HuH-7.5 (cell line): ENCODE results near the gene NOS1AP.

ENCODE experiments used
- DNase-seq: peaks from one replicate; pipeline ENCODE4 v3.0.0; 2011; ENCODE audit warnings: low spot score

Gene NOS1AP

DNA sequence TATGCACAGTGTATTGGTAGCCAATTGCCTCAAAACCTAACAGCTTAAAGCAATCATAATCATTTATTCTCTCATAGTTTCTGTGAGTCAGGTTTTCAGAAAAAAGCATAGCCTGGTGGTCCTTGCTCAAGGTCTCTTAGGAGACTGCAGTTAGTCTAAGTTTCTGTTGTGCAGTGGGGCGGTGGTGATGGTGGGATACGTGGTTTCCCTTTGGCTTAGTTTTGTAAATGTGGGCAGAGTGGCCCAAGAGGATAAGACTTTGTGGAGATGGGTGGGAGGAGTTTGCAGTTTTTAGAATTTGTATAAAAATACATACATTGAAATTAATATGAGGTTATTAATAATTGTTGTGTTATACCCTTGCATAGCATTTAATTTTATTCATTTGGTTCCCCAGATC, 68.6 kb downstream of the NOS1AP start:
- DNase-seq, result no peak

GRCh38 chr1:162138599-162139181, 69.2 kb downstream of the NOS1AP start:
- no peak for DNase-seq

- DNase-seq, result no peak
Observed at GRCh38 chr1:162139211-162139610, 69.7 kb downstream of the NOS1AP start.

- no peak for DNase-seq
Observed at GRCh38 chr1:162141281-162142054, 72.0 kb downstream of the NOS1AP start.

DNA sequence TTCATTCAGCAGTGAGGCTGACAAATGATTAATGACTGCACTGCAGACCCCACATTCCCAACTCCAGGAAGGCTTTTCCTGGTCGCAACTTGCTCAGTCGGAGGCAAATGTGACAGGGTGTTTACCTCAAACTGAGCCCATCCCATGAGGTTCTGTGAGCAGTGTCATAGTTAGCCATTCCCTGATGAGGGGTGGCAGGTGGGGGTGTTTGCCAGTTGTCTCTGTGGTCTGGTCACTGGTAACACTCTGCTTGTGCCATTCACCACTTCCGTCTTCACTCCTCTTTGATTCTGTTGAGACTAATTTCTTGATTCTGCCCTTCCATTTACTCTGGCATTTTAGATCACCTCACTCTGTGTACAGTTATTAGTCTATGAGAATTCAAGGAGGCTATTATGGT, 73.5 kb downstream of the NOS1AP start:
- DNase-seq, result no peak

DNA sequence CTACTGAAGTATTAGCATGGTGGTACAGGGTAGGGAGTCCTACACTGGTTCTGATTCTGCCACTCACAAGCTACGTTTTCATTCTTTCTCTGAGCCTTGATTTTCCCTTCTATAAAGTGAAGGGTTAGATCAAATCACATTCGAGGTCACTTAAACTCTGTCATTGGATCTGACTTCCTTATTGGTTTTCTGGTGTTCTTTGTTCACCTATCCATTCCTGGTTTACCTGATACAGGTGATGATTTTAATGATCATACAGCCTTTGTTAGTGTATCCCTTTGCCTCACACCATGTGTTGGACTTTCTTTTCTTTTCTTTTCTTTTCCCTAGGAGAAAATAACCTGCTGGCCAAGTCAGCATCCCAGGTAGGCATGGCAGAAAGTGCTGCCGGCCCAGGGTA, 74.8 kb downstream of the NOS1AP start:
- no peak for DNase-seq

- no peak for DNase-seq
Observed at GRCh38 chr1:162144853-162145252, 75.4 kb downstream of the NOS1AP start.

- no peak for DNase-seq
Observed at GRCh38 chr1:162145280-162145965, 75.9 kb downstream of the NOS1AP start.

- DNase-seq, result no peak
Observed at GRCh38 chr1:162145966-162146696, 76.6 kb downstream of the NOS1AP start.

DNA sequence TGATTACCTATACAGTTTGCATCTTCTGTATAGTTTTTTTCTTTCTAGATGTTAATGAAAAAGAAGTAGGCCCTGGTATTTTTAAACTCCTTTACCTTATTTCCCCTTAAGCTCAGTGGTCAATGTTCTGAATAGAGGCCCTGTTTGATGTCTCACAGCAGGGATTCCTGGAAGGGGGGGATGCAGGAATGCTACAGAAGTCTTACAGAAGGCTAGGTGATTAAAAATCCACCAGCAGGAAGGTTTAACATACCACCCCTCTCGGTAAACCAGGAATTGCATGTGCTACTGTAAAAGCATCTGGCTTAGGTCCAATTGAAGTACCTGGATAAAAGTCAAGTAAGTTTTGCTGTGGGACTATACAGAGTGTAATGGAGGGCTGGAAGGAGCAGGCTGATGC, 78.3 kb downstream of the NOS1AP start:
- DNase-seq, result no peak

DNA sequence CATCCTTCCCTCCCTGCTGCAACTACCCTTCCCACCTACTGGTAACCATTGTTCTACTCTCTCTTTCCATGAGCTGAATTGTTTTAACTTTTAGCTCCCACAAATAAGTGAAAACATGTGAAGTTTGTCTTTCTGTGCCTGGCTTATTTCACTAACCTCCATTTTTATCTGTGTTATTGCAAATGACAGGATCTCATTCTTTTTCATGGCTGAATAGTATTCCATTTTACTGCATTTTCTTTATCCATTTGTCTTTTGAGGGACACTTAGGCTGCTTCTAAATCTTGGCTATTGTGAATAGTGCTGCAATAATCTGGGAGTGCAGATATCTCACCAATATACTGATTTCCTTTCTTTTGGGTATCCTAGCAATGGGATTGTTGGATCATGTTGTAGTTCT, 80.6 kb downstream of the NOS1AP start:
- DNase-seq, result no peak

DNA sequence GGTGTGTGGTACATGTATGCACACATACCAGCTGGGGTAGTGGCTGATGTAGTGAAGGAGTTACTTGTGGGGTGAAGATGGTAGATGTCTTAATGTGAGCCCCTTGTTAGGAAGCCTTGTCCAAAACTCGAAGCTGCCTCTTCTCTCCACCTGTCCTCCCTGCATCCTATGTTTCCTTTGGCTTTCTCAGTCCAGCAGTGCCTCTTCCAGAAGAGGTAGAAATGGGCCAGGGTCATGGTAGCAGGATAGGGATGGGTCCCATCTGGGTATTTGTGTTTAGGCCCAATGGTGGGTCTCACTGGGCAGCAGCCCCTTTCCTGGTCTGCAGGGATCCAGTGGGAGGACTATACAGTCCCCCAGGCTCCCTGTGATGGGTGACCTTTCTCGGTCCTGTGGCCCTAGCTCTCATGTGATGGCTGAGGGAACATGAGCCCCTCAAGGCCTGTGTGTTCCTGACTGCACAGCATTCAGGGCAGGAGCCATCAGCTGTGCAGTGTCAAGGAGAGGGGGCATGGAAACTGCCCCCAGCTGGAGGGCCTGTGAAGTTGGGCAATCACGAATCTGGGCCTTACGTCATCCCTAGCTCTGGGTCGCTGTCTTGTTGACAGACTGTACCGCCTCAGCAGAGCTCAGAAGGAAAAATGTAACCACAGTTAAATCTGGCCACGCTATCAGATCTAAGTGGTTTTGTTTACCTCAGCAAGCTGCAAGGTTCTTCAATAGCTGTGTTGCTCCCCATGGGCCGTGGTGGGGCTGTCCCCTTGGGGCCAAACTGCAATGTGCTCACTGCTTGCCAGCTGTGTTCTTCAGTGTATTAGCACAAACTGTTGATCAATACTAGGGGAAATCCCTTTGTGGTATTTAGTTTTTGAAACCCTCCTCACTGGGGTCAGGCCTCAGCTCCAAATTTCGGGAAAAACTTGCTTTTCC, 82.7 kb downstream of the NOS1AP start:
- no peak for DNase-seq

GRCh38 chr1:162153374-162153773, 83.9 kb downstream of the NOS1AP start:
- no peak for DNase-seq

- no peak for DNase-seq
Observed at GRCh38 chr1:162157469-162157868, 88.0 kb downstream of the NOS1AP start.

GRCh38 chr1:162158624-162159271, 89.3 kb downstream of the NOS1AP start:
- DNase-seq, result no peak

- no peak for DNase-seq
Observed at GRCh38 chr1:162159515-162159914, 90.0 kb downstream of the NOS1AP start.

DNA sequence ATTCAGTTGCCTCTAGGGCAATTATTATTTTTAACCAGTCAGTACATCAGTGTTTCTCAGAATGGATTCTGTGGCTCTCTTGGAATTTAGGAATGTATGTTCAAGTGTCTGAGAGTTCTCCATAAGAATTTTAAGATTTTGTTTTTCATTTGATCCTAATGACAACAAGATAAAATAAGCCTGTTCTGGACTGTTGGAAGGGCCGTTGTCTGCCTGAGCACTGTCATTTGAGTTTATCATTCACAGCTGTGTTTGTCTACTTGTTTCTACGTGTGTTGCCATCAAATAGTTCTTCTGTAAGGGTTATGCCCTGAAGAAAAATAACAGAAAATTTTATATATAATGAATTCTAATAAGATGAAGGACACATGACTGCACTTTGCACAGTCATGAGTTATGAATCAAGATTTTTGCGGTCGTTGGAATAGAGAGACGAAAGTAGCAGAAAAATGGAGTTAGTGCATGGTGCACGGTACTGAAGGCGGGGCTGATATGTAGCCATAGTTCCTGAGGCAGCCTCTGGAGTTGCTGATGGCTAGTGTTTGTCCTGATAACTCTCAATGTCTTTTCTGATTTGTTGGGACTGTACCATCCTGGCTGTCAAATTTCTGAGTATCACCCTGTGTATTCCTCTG, 92.5 kb downstream of the NOS1AP start:
- no peak for DNase-seq

DNA sequence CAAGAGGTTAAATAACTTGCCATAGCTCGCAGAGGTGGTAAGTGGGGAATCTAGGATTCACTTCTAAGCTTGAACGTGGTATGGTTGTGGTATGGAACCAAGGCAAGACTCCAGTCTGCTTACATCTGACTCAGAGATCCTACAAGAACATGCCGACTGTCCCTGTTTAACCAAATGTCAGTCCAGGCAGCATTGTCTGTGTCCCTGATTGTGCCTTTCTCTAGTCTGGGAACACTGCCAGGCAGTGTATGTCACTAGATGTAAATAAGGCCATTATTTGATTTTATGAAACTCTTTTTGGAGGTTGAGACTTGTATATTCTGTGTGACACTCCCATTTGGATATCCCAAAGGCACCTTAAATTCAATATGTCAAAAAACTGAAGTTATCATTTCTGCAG, 96.0 kb downstream of the NOS1AP start:
- no peak for DNase-seq

- DNase-seq, result no peak
Observed at GRCh38 chr1:162166917-162167615, 97.6 kb downstream of the NOS1AP start.

- no peak for DNase-seq
Observed at GRCh38 chr1:162168261-162168660, 98.8 kb downstream of the NOS1AP start.
